Prostate gland (tissue), 2 donors: ENCODE results near the gene IQGAP2. TPM values are rescaled to one million over a fixed set of nuclear protein-coding genes. Genes with fewer than 3 reads are reported as not detected.

Source experiments
- DNase-seq: peaks from one replicate; pipeline ENCODE4 v3.0.0-alpha.2; 2019; ENCODE audit warnings: low spot score
- H3K27ac ChIP-seq, 2 donors: fragments of 200-600 bp; sonication (generic); 2 replicates each; pipeline ENCODE4 v1.5.1; 2017 to 2019
- H3K27me3 ChIP-seq: fragments of 200-600 bp; sonication (generic); replicated peaks from 2 replicates; pipeline ENCODE4 v1.5.1; 2019; ENCODE audit not compliant: insufficient read depth
- H3K36me3 ChIP-seq, 2 donors: fragments of 200-600 bp; sonication (generic); 1 replicate in 1 of 2; 2 replicates in 1 of 2; pipeline versions ENCODE4 v1.5.1 to v1.8.1; 2017 to 2019
- H3K4me1 ChIP-seq: fragments of 200-600 bp; sonication (generic); replicated peaks from 2 replicates; pipeline ENCODE4 v1.5.1; 2019
- H3K4me3 ChIP-seq, 2 donors: fragments of 200-600 bp; sonication (generic); 2 replicates each; pipeline ENCODE4 v1.5.1; 2017 to 2019
- H3K9me3 ChIP-seq: fragments of 200-600 bp; sonication (generic); 2 replicates; pipeline ENCODE4 v1.5.1; 2017
- POLR2A ChIP-seq: fragments of 450-650 bp; IDR thresholded peaks from one replicate; pipeline ENCODE4 v1.6.1; 2016; ENCODE audit warnings: antibody characterized with exemption, mild to moderate bottlenecking
- POLR2AphosphoS5 ChIP-seq: sonication (generic); formaldehyde crosslinking; IDR thresholded peaks from one replicate; pipeline ENCODE4 v1.6.1; 2017; ENCODE audit warnings: antibody characterized with exemption
- WGBS: methylation state at CpG from one replicate; pipeline ENCODE4 v1.1.5; 2018; 5-methylcytosine and 5-hydroxymethylcytosine counted together
- intact Hi-C: fragments of 100-400 bp; cut with DNase I; formaldehyde crosslinking; loops from one replicate; pipeline ENCODE4 v1.14.2; 2022
- total RNA-seq, 2 donors: library from RNA; depleted of rRNA; stranded (reverse); fragments of >200 nt; gene quantifications; one replicate each; pipeline ENCODE4 v1.1.0, GENCODE V29; 2016
- TF ChIP-seq, protein P1 (sequence below), 4 experiments: fragments of 200-600 bp in 2 of 4; fragments of 450-650 bp in 2 of 4; sonication (generic) in 2 of 4; IDR thresholded peaks; 1 replicate in 3 of 4; 2 replicates in 1 of 4; pipeline ENCODE4 v1.5.1; 2016 to 2019; ENCODE audit warnings: antibody characterized with exemption in 4 of 4, mild to moderate bottlenecking in 2 of 4, moderate library complexity in 2 of 4

The IQGAP2 gene
- total RNA-seq, 2 donors from 2014 or later: 41.5 to 64.9 TPM

DNA sequence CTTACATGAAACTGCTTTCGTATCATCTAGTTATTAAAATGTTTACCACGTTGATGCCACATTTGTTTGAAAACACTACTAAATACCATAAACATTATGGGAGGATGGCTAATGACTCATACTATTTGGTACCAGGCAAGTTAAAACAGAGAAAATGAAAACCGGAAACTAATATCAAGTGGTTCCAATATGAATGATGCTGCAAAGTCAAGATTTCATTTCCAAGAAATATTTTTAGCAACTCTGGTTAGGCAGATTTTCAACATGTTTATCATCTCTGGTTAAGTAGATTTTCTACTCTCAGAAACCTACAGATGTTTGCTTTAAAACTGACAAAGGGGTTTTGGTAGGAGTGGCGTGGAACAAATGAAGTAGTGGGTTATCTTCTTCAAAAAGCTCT is 307.9 kb downstream of the IQGAP2 start:
- no peaks in the 10 kb centered on the region for H3K36me3 ChIP-seq
- H3K27me3 ChIP-seq: no peaks in the 10 kb centered on the region
- no peak for TF ChIP-seq POLR2A
- TF ChIP-seq POLR2AphosphoS5: no peak
- TF ChIP-seq, protein P1, sequence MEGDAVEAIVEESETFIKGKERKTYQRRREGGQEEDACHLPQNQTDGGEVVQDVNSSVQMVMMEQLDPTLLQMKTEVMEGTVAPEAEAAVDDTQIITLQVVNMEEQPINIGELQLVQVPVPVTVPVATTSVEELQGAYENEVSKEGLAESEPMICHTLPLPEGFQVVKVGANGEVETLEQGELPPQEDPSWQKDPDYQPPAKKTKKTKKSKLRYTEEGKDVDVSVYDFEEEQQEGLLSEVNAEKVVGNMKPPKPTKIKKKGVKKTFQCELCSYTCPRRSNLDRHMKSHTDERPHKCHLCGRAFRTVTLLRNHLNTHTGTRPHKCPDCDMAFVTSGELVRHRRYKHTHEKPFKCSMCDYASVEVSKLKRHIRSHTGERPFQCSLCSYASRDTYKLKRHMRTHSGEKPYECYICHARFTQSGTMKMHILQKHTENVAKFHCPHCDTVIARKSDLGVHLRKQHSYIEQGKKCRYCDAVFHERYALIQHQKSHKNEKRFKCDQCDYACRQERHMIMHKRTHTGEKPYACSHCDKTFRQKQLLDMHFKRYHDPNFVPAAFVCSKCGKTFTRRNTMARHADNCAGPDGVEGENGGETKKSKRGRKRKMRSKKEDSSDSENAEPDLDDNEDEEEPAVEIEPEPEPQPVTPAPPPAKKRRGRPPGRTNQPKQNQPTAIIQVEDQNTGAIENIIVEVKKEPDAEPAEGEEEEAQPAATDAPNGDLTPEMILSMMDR (IDR thresholded peaks at IDR 0.05): no peak
- 77% methylated on average over 4 of the region's 4 CpGs for WGBS
- no peak overlapping the region for H3K4me3 ChIP-seq
- no peaks in the 10 kb centered on the region for H3K4me1 ChIP-seq
- DNase-seq: no peak
- no peaks in the 10 kb centered on the region for H3K9me3 ChIP-seq
- intact Hi-C loops: no loop called here
- no peak overlapping the region for H3K27ac ChIP-seq

DNA sequence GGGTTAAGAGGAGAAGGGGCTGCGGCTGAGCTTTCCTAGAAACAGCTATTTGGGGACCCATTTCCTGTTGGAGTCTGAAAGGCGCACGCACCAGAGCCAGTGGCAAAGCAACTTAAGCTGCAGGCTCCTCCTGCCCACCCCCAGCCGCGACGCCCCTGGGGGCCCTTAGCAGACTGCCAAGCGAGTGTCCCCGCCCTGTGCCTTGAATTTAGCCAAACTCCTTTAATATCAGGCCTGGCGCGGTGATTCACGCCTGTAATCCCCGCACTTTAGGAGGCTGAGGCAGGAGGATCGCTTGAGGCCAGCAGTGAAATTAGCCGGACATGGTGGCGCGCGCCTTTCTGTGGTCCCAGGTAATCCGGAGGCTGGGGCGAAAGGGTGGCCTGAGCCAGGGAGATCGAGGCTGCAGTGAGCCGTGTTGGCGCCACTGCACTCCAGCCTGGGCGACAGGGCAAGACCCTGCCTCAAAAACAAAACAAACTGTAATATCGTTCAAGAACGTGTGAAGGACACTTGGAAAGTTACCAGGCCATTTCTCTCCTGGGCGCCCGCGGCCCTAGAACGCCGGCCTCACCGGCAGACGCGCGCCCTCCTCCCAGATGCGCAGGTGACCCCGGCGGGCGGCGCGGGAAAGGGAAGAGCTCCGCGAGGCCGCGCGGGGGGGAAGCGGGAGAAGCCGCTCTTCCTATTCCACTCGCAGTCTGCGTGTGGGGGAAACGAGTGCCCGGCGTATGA is 311.8 kb downstream of the IQGAP2 start:
- TF ChIP-seq, protein P1 (IDR thresholded peaks at IDR 0.05): no peak
- TF ChIP-seq POLR2A (no peak), POLR2AphosphoS5 (no peak)
- intact Hi-C loops: no loop called here
- H3K27ac ChIP-seq: peak overlapping the region; percentile 55 to 68
- no peaks in the 10 kb centered on the region for H3K27me3 ChIP-seq
- peak overlapping the region; percentile 62 to 71 for H3K4me3 ChIP-seq
- no peak for DNase-seq
- 20% methylated on average over 52 of the region's 52 CpGs for WGBS
- H3K9me3 ChIP-seq: no peaks in the 10 kb centered on the region
- no peaks in the 10 kb centered on the region for H3K36me3 ChIP-seq
- H3K4me1 ChIP-seq: no peaks in the 10 kb centered on the region

DNA sequence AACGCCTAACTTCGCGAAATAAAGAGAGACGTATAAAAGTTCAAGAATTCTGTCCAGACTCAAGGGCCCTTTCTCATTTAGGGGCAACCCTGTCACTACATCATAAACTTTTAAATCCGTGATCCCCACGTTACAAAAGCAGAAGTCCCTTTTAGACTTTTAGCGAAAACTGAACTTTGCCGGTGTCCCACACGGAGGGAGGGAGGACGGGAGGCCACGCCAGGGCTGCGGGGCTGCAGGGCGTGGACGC is 312.3 kb downstream of the IQGAP2 start:
- DNase-seq: no peak
- H3K27me3 ChIP-seq: no peaks in the 10 kb centered on the region
- peak overlapping the region; percentile 62 to 71 for H3K4me3 ChIP-seq
- TF ChIP-seq, protein P1 (IDR thresholded peaks at IDR 0.05): no peak
- no peak for TF ChIP-seq POLR2AphosphoS5
- TF ChIP-seq POLR2A: no peak
- 0% methylated on average over 14 of the region's 14 CpGs for WGBS
- intact Hi-C loops: no loop called here
- H3K4me1 ChIP-seq: no peaks in the 10 kb centered on the region
- H3K36me3 ChIP-seq: no peaks in the 10 kb centered on the region
- no peaks in the 10 kb centered on the region for H3K9me3 ChIP-seq
- peak overlapping the region; percentile 55 to 68 for H3K27ac ChIP-seq

DNA sequence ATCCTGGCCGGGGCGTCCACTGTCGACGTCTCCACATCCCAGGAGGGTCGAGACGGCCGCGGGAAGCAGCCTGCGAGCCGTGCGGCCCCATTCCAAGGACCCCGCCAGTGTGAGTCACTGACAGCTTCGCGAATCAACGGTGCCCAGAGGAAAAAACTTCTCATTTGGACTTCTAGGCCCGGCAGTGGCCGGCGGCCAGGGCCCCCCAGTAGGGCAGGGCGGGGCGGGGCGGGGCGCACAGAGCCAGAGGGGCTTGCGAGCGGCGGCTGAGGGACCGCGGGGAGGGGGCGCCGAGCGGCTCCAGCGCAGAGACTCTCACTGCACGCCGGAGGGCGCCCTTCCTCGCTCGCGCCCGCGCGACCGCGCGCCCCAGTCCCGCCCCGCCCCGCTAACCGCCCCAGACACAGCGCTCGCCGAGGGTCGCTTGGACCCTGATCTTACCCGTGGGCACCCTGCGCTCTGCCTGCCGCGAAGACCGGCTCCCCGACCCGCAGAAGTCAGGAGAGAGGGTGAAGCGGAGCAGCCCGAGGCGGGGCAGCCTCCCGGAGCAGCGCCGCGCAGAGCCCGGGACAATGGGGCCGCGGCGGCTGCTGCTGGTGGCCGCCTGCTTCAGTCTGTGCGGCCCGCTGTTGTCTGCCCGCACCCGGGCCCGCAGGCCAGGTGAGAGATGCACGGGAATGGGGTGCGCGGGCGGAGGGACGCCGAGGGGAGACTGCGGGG is 312.8 kb downstream of the IQGAP2 start, which contains the start of gene F2R:
TSS of gene F2R (plus strand) at position 391 of the 720 bp plus-strand sequence. CDS start at position 573, 182 bp downstream.
- WGBS: under 1% methylated on average over 82 of the region's 82 CpGs
- Histone ChIP-seq H3K36me3 (no peaks in the 10 kb centered on the region), H3K27me3 (no peaks in the 10 kb centered on the region), H3K9me3 (no peaks in the 10 kb centered on the region), H3K4me1 (no peaks in the 10 kb centered on the region), H3K4me3 (peak within 1 kb of the TSS; percentile 62 to 71), H3K27ac (peak within 1 kb of the TSS; percentile 55 to 68)
- intact Hi-C loops: no loop called here
- TF ChIP-seq, protein P1 (IDR thresholded peaks at IDR 0.05): peak; percentile 20 to 50 (median 45)
- TF ChIP-seq POLR2AphosphoS5: no peak
- peak; percentile 20 for DNase-seq
